ENCODE data around the gene ZNF462. TPM values are rescaled to one million over a fixed set of nuclear protein-coding genes. Genes with fewer than 3 reads are reported as not detected.

Gene ZNF462
- total RNA-seq, 2 donors from 2014 or later = 20.9 to 30.5 TPM

GRCh38 chr9:107051392-107051791 lies 188.4 kb downstream of the ZNF462 start:
- no peak overlapping the region for H3K4me3 ChIP-seq
- H3K36me3 ChIP-seq = no peaks in the 10 kb centered on the region
- no peaks in the 10 kb centered on the region for H3K4me1 ChIP-seq
- TF ChIP-seq CTCF (IDR thresholded peaks at IDR 0.05) = no peak
- no peaks in the 10 kb centered on the region for H3K27me3 ChIP-seq
- no peaks in the 10 kb centered on the region for H3K9me3 ChIP-seq
- H3K27ac ChIP-seq = no peak overlapping the region
- DNase-seq (ENCODE audit: low spot score) = no peak

- no peaks in the 10 kb centered on the region for H3K27me3 ChIP-seq
- H3K36me3 ChIP-seq = no peaks in the 10 kb centered on the region
- no peaks in the 10 kb centered on the region for H3K9me3 ChIP-seq
- H3K4me1 ChIP-seq = no peaks in the 10 kb centered on the region
- no peak for TF ChIP-seq CTCF (IDR thresholded peaks at IDR 0.05)
- no peak overlapping the region for H3K27ac ChIP-seq
- H3K4me3 ChIP-seq = no peak overlapping the region
- DNase-seq (ENCODE audit: low spot score) = no peak
Observed at GRCh38 chr9:107054146-107054545, 191.2 kb downstream of the ZNF462 start.

GRCh38 chr9:107059220-107059619 lies 196.3 kb downstream of the ZNF462 start:
- Histone ChIP-seq H3K4me3 (no peak overlapping the region), H3K36me3 (no peaks in the 10 kb centered on the region), H3K4me1 (no peaks in the 10 kb centered on the region), H3K27ac (no peak overlapping the region), H3K9me3 (no peaks in the 10 kb centered on the region), H3K27me3 (no peaks in the 10 kb centered on the region)
- TF ChIP-seq CTCF (IDR thresholded peaks at IDR 0.05) = no peak
- no peak for DNase-seq (ENCODE audit: low spot score)

- TF ChIP-seq CTCF (IDR thresholded peaks at IDR 0.05) = no peak
- no peak overlapping the region for H3K4me3 ChIP-seq
- no peaks in the 10 kb centered on the region for H3K9me3 ChIP-seq
- DNase-seq (ENCODE audit: low spot score) = no peak
- no peaks in the 10 kb centered on the region for H3K36me3 ChIP-seq
- no peak overlapping the region for H3K27ac ChIP-seq
- H3K27me3 ChIP-seq = no peaks in the 10 kb centered on the region
- H3K4me1 ChIP-seq = no peaks in the 10 kb centered on the region
Observed at GRCh38 chr9:107060062-107060461, 197.1 kb downstream of the ZNF462 start.

All from right atrium auricular region (tissue), 2 donors.